ENCODE results near the gene REEP2.

DNA sequence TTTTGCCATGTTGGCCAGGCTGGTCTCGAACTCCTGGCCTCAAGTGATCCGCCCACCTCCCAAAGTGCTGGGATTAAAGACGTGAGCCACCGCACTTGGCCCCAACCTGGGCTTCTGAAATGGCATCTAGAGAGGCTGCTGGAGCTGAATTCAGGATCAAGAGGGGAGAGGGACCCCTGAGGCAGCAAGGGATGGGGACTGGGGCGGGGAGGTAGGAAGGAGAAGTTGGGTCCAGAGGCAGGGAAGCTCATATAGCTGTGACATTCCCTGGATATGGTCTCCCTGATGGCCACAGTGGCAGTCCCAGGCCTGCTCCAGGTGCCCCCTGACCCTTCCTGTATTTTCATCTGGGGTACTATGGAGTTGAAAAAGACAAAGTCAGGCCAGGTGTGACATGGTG is 12.1 kb downstream of the REEP2 start:
- TF ChIP-seq, protein P1, sequence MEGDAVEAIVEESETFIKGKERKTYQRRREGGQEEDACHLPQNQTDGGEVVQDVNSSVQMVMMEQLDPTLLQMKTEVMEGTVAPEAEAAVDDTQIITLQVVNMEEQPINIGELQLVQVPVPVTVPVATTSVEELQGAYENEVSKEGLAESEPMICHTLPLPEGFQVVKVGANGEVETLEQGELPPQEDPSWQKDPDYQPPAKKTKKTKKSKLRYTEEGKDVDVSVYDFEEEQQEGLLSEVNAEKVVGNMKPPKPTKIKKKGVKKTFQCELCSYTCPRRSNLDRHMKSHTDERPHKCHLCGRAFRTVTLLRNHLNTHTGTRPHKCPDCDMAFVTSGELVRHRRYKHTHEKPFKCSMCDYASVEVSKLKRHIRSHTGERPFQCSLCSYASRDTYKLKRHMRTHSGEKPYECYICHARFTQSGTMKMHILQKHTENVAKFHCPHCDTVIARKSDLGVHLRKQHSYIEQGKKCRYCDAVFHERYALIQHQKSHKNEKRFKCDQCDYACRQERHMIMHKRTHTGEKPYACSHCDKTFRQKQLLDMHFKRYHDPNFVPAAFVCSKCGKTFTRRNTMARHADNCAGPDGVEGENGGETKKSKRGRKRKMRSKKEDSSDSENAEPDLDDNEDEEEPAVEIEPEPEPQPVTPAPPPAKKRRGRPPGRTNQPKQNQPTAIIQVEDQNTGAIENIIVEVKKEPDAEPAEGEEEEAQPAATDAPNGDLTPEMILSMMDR (IDR thresholded peaks at IDR 0.05), result no peak
- no peak for TF ChIP-seq POLR2A (IDR thresholded peaks at IDR 0.05)

Measured in uterus (tissue), 2 donors.